Activated T-cell treated with anti-CD3 and anti-CD28 coated beads, Interleukin-2, amount 50 U/mL, for 24 hours (primary cell): ENCODE data around the gene VGLL4.

Experiments used
- DNase-seq: peaks from one replicate; pipeline ENCODE4 v3.0.0-alpha.2; 2020
- H3K27ac Mint-ChIP-seq: 2 replicates; pipeline ENCODE4 v1.8.0; 2020; ENCODE audit warnings: mild to moderate bottlenecking, mixed read lengths
- H3K27me3 Mint-ChIP-seq: 2 replicates; pipeline ENCODE4 v1.8.0; 2020; ENCODE audit warnings: mixed read lengths
- H3K36me3 Mint-ChIP-seq: 2 replicates; pipeline ENCODE4 v1.8.0; 2020; ENCODE audit warnings: low read depth, mixed read lengths
- H3K4me1 Mint-ChIP-seq: 2 replicates; pipeline ENCODE4 v1.8.0; 2020; ENCODE audit warnings: low read depth, mixed read lengths
- H3K4me3 Mint-ChIP-seq: 2 replicates; pipeline ENCODE4 v1.8.0; 2020; ENCODE audit warnings: mild to moderate bottlenecking, moderate library complexity, mixed read lengths
- H3K9me3 Mint-ChIP-seq: 2 replicates; pipeline ENCODE4 v1.8.0; 2020; ENCODE audit warnings: mixed read lengths

Gene VGLL4

DNA sequence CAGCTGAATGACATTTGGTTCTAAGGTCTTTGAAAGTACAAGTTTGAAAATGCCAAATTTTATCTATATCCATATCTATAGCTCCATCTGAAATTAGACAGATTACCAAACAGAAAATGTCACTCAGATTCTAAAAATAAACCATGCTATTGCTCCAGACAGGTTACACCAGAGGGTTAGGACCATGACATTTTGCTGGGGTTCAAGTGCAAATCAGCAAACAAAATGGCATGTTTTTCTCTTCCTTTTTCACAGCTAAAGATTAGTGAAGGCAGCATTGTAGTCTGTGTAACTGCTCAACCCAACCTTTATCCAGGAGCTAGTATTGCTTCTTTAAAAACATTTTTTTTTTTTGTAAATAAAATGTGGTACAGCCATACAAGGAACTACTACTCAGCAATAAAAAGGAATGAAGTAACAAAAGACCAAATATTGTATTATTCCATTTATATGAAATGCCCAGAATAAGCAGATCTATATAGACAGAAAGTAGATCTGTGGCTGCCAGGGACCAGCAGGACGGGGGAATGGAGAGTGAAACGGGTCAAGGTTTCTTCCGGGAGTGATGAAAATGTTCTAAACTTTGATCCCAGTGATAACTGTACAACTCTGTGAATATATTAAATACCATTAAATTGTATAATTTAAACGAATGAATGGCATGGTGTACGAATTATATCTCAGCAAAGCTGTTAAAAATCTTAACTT is 18.2 kb downstream of the VGLL4 start:
- Mint-ChIP-seq H3K36me3 (peaks cover 18% of the 10 kb centered on the region), H3K4me3 (peak overlapping the region; percentile 27), H3K9me3 (no peaks in the 10 kb centered on the region), H3K27me3 (no peaks in the 10 kb centered on the region), H3K27ac (peak overlapping the region; percentile 96), H3K4me1 (peaks cover 70% of the 10 kb centered on the region)
- DNase-seq = no peak

- no peaks in the 10 kb centered on the region for H3K27me3 Mint-ChIP-seq
- DNase-seq = no peak
- H3K9me3 Mint-ChIP-seq = no peaks in the 10 kb centered on the region
- peaks cover 74% of the 10 kb centered on the region for H3K4me1 Mint-ChIP-seq
- peak overlapping the region; percentile 27 for H3K4me3 Mint-ChIP-seq
- H3K36me3 Mint-ChIP-seq = peaks cover 16% of the 10 kb centered on the region
- H3K27ac Mint-ChIP-seq = peak overlapping the region; percentile 96
Measured at GRCh38 chr3:11624704-11625375, 18.9 kb downstream of the VGLL4 start.

DNA sequence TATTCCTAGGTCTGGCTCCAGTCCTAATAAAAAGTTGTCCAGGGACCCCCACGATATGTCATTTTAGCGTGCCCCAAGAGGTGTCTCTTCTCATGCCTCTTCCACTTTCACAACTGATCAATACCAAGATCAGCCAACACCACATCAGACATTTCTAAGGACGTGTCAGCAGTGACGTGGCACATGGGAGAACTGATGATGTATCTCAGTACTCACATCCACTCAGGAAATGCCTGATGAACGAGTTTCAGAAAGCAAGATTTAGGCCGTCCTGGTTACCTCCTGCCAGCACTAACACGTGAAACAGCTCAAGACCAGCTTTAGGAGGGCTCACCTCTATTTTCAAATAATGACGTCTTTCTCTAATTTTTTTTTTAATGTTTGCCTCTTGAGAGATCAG is 19.6 kb downstream of the VGLL4 start:
- Mint-ChIP-seq H3K4me1 (peaks cover 80% of the 10 kb centered on the region), H3K4me3 (peak overlapping the region; percentile 27), H3K9me3 (no peaks in the 10 kb centered on the region), H3K36me3 (peaks cover 16% of the 10 kb centered on the region), H3K27me3 (no peaks in the 10 kb centered on the region), H3K27ac (peak overlapping the region; percentile 96)
- peak; percentile 67 for DNase-seq

DNA sequence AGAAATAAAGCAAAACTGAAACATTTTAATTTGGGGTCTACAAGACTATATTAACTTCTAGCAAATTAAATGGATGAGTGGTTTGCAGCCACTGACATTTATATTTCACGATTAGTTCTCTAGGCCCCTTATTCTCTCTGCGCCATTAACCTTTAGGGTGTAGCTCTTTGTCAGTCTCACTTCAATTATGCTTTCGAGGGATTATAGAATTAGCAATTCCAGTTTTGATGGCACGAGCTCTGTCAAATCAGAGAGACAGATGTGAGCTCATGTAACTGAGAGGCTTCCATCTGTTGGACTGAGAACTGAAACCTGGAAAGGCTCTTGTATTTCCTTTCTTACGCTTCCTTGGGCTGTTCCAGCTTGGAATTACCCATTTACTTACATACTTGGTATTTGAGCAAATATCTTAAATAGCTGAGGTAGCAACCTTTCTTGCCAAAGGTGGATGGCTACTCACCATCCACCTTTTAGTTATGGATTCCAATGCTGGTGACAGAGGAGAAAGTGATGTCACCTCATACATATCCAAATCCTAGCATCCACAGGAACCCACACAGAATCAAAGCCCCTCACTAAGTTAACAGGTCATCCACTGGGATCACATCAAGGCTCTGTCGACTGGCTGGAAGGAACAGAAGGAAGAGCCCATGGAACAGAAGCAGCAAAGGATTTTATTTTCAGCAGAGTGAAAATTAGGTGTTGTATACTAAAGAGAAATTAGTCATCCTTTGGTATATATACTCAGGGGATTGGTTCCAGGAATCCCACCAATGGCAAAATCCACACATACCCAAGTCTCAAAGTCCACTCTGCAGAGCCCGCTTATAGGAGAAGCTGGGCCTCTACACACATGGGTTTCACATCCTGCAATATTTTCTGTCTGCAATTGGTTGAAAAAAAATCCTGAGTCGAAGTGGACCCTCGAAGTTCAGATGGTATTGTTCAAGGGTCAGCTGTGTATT is 20.8 kb downstream of the VGLL4 start:
- Mint-ChIP-seq H3K27ac (peak overlapping the region; percentile 23), H3K4me3 (no peak overlapping the region), H3K27me3 (no peaks in the 10 kb centered on the region), H3K4me1 (peaks cover 85% of the 10 kb centered on the region), H3K9me3 (no peaks in the 10 kb centered on the region), H3K36me3 (peaks cover 16% of the 10 kb centered on the region)
- no peak for DNase-seq

DNA sequence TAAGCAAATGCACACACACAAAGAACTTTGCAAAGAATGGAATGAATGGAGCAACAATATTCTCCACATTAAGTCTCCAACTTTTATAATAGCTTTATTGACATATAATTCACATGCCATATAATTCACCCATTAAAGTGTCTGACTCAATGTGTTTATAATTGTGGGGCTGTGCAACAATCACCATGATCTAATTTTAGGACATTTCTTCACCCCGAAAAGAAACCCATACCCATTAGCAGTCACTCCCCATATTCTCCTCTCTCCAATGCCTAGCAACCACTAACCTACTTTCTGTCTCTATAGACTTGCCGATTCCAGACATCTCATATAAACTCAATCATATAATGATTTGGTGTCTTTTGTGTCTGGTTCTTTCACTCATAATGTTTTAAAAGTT is 22.6 kb downstream of the VGLL4 start:
- Mint-ChIP-seq H3K27ac (no peak overlapping the region), H3K4me1 (peaks cover 83% of the 10 kb centered on the region), H3K9me3 (no peaks in the 10 kb centered on the region), H3K27me3 (no peaks in the 10 kb centered on the region), H3K4me3 (no peak overlapping the region), H3K36me3 (peaks cover 12% of the 10 kb centered on the region)
- no peak for DNase-seq

DNA sequence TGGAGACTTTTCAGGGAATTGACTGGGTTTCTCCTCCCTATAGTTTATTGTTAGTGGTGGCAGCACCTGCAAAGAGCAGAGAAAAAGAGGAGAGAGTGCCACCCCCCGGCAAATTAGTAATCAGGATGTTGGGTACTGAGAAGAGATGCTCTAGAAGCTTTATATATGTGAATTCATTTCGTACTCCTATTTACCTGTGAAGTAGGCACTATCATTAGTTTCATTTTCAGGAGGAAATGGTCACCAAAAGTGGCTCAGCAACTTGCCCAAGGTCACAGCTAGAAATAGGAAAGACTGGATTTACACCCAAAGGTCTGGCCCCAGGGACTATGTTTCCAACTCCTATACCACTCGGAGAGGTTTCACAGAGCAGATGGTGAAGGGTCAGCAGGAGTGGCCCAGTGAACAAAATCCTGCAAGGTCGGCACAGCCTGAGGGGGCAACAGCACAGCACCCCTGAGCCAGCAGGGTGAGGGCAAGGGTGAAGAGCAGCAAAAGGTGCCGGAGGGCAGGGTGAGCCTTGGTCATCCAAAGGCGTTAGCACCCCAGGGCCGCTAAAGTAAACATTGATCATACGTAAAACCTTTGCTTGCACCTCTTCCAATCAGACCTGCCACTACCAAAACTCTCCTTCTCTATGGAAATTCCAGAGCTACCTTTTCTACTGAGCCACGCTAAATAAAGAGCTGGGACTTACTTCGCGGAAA is 23.6 kb downstream of the VGLL4 start:
- H3K27ac Mint-ChIP-seq = no peak overlapping the region
- H3K27me3 Mint-ChIP-seq = no peaks in the 10 kb centered on the region
- H3K9me3 Mint-ChIP-seq = no peaks in the 10 kb centered on the region
- H3K36me3 Mint-ChIP-seq = peaks cover 12% of the 10 kb centered on the region
- peaks cover 79% of the 10 kb centered on the region for H3K4me1 Mint-ChIP-seq
- no peak overlapping the region for H3K4me3 Mint-ChIP-seq
- no peak for DNase-seq

DNA sequence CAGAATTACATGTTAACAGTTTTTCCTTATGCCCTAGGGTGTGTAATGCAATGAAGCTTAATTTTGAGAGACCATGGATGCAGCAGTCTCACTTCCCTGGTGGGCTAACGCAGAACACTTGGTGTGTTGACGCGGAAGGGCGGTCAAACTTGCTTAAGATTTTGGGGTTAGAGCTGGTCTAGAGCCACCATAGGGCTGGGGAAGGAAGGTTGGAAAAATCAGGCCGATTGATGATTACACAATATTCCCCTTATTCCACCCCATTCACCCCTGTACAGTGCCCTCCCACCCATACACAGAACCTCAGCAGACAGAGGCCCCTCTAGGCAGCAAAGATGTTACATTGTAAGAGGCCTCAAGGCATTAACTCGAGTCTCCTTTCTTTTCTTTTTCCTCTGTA is 24.3 kb downstream of the VGLL4 start:
- DNase-seq = no peak
- H3K4me1 Mint-ChIP-seq = peaks cover 77% of the 10 kb centered on the region
- no peak overlapping the region for H3K27ac Mint-ChIP-seq

DNA sequence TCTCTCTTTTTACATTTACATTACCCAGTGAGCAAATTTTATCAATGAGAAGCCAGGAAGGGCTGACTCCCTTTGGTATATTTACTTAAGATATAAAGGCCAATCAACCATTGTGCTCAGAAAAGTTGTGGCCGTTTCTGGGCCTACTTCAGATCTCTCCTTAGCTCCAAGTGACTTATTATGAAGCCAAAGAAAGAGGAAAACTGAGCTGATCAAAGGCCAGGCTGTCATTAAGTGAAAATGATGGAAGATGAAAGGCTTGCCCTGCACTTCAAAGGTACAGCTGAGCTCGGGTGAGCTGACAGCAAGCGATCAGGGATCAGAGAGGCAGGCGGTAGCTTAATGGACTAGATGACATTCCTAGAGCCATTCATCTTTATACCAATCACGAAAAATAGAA is 24.8 kb downstream of the VGLL4 start:
- no peak for DNase-seq
- H3K27me3 Mint-ChIP-seq = no peaks in the 10 kb centered on the region
- H3K9me3 Mint-ChIP-seq = no peaks in the 10 kb centered on the region
- peaks cover 6% of the 10 kb centered on the region for H3K36me3 Mint-ChIP-seq
- H3K27ac Mint-ChIP-seq = no peak overlapping the region
- peaks cover 77% of the 10 kb centered on the region for H3K4me1 Mint-ChIP-seq
- no peak overlapping the region for H3K4me3 Mint-ChIP-seq

More for the DNA sequence above, 24.3 kb downstream of the VGLL4 start:
- Mint-ChIP-seq H3K9me3 (no peaks in the 10 kb centered on the region), H3K27me3 (no peaks in the 10 kb centered on the region), H3K4me3 (no peak overlapping the region), H3K36me3 (peaks cover 8% of the 10 kb centered on the region)

GRCh38 chr3:11616551-11616950 is 27.2 kb downstream of the VGLL4 start:
- Mint-ChIP-seq H3K9me3 (no peaks in the 10 kb centered on the region), H3K4me1 (peaks cover 71% of the 10 kb centered on the region), H3K27me3 (no peaks in the 10 kb centered on the region), H3K4me3 (no peak overlapping the region), H3K36me3 (peaks cover 2% of the 10 kb centered on the region), H3K27ac (no peak overlapping the region)
- DNase-seq = no peak

DNA sequence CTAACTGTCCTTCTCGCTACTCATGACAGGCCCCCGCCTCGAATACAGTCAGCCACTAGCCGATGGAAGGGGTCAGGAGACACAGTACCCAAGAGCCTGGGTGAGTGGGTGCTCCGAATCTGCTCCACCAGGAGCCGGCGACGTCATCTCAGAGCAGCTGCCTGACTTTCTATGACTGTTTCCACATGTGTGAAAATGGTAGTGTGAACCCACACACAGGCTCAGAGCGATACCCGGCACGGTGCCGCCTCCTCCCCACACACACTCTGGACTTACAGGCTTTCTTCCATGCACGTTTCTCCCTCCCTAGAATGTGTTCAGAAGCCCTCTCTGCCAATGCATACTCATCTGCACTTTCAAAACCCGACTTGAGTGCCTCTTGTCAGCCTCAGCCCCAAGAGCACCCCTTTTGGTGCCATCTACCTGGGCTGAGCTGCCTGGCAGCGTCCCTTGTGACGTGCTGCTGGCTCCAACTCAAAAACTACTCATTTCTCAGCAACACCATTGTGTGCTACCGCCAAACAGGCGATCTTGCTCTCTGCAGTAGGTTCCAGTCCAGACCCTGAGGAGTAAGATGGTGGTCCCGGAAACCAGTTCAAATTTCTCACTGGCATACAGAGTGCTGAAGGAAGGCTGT is 29.7 kb downstream of the VGLL4 start:
- H3K4me3 Mint-ChIP-seq = no peak overlapping the region
- no peaks in the 10 kb centered on the region for H3K27me3 Mint-ChIP-seq
- H3K4me1 Mint-ChIP-seq = peaks cover 70% of the 10 kb centered on the region

GRCh38 chr3:11613319-11613718 is 30.4 kb downstream of the VGLL4 start:
- H3K4me3 Mint-ChIP-seq = no peak overlapping the region
- peaks cover 2% of the 10 kb centered on the region for H3K36me3 Mint-ChIP-seq
- no peak for DNase-seq
- no peak overlapping the region for H3K27ac Mint-ChIP-seq
- no peaks in the 10 kb centered on the region for H3K27me3 Mint-ChIP-seq
- H3K4me1 Mint-ChIP-seq = peaks cover 68% of the 10 kb centered on the region
- H3K9me3 Mint-ChIP-seq = no peaks in the 10 kb centered on the region

More for the DNA sequence above, 29.7 kb downstream of the VGLL4 start:
- Mint-ChIP-seq H3K27ac (no peak overlapping the region), H3K9me3 (no peaks in the 10 kb centered on the region), H3K36me3 (peaks cover 2% of the 10 kb centered on the region)
- DNase-seq = no peak

DNA sequence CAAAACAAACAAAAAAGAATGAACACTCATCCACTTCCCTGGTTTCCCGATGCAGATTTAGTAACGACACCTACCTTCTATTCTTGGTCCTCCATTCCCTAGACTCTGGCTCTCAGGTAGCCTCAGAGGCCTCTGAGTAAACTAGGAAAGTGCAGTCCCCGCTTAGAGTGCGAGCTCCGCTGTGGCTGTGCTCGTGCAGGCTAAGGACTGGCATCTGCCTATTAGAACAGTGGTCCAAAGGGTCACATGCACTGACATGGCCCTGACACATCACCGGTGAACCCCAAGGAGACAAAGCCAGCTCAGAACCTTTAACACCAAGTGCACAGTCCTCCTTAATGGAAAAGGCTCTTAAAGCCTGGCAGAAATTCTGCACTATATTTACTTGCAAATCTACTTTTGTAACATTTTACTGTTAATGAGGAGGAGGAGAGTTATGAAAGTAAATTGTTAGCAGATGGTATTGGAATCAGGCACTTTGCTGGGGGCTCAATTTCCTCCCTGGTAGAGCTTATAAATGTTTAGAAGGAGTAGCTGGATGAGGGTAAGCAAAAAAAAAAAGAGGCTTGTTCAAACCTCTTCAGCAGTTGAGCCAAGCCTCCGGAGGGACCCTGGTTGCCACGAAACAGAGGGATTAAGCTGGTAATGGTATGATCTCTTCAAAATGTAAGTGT is 31.1 kb downstream of the VGLL4 start:
- Mint-ChIP-seq H3K4me3 (no peak overlapping the region), H3K27ac (no peak overlapping the region), H3K36me3 (peaks cover 2% of the 10 kb centered on the region), H3K27me3 (no peaks in the 10 kb centered on the region), H3K4me1 (peaks cover 73% of the 10 kb centered on the region), H3K9me3 (no peaks in the 10 kb centered on the region)
- no peak for DNase-seq

GRCh38 chr3:11611341-11611799 is 32.3 kb downstream of the VGLL4 start:
- Mint-ChIP-seq H3K9me3 (no peaks in the 10 kb centered on the region), H3K27me3 (no peaks in the 10 kb centered on the region), H3K4me3 (no peak overlapping the region), H3K36me3 (peaks cover 10% of the 10 kb centered on the region), H3K27ac (no peak overlapping the region), H3K4me1 (peaks cover 76% of the 10 kb centered on the region)
- DNase-seq = no peak
